HG02610 (cell line): ENCODE results near the gene VIL1.

Experiments
- ATAC-seq: cut with Tn5 transposase; IDR thresholded peaks from one replicate; pipeline ENCODE4 v1.9.1; 2021; ENCODE audit warnings: mild to moderate bottlenecking, moderate library complexity; ENCODE audit not compliant: unreplicated experiment

VIL1 gene

GRCh38 chr2:218418717-218419458 is at the start of gene VIL1:
VIL1 (plus strand) TSS chr2:218419123; CDS start chr2:218423779, 4,656 bp downstream.
- no peak for ATAC-seq

GRCh38 chr2:218369330-218369729 is 49.6 kb upstream of the VIL1 start:
- ATAC-seq = no peak

- no peak for ATAC-seq
Observed at GRCh38 chr2:218370410-218371063, 48.4 kb upstream of the VIL1 start.

GRCh38 chr2:218371983-218372350 is 47.0 kb upstream of the VIL1 start:
- no peak for ATAC-seq

- ATAC-seq = no peak
Observed at GRCh38 chr2:218374795-218375194, 44.1 kb upstream of the VIL1 start.

GRCh38 chr2:218375212-218375611 is 43.7 kb upstream of the VIL1 start:
- ATAC-seq = no peak

GRCh38 chr2:218378053-218378452 is 40.9 kb upstream of the VIL1 start:
- ATAC-seq = no peak

- no peak for ATAC-seq
Observed at GRCh38 chr2:218381916-218382366, 37.0 kb upstream of the VIL1 start, which contains the start of gene SLC11A1. SLC11A1 (plus strand) TSS chr2:218382273; CDS start chr2:218382369, 96 bp downstream.

GRCh38 chr2:218382785-218383184 is 36.1 kb upstream of the VIL1 start:
- no peak for ATAC-seq

GRCh38 chr2:218383892-218384519 is 34.9 kb upstream of the VIL1 start:
- no peak for ATAC-seq

GRCh38 chr2:218384975-218385374 is 33.9 kb upstream of the VIL1 start:
- ATAC-seq = no peak

GRCh38 chr2:218386505-218387368 is 32.2 kb upstream of the VIL1 start:
- ATAC-seq = no peak

- ATAC-seq = no peak
Observed at GRCh38 chr2:218387369-218388194, 31.3 kb upstream of the VIL1 start.

GRCh38 chr2:218389333-218390150 is 29.4 kb upstream of the VIL1 start:
- no peak for ATAC-seq

GRCh38 chr2:218391202-218391601 is 27.7 kb upstream of the VIL1 start:
- ATAC-seq = no peak

- ATAC-seq = no peak
Observed at GRCh38 chr2:218392459-218392858, 26.5 kb upstream of the VIL1 start.

GRCh38 chr2:218392891-218393462 is 25.9 kb upstream of the VIL1 start:
- no peak for ATAC-seq

GRCh38 chr2:218393750-218394290 is 25.1 kb upstream of the VIL1 start:
- no peak for ATAC-seq
